Hepatocyte (in vitro differentiated cells): Measurements from ENCODE around the gene KCNE5.

ENCODE experiments used
- CTCF ChIP-seq: fragments of 200-600 bp; sonication (generic); IDR thresholded peaks from 2 replicates; pipeline ENCODE4 v1.5.1; 2016; ENCODE audit warnings: antibody characterized with exemption, mild to moderate bottlenecking; ENCODE audit not compliant: poor library complexity
- EZH2 ChIP-seq: fragments of 200-600 bp; sonication (generic); IDR thresholded peaks from 2 replicates; pipeline ENCODE4 v1.6.1; 2016; ENCODE audit warnings: antibody characterized with exemption, mild to moderate bottlenecking, borderline replicate concordance
- EZH2phosphoT487 ChIP-seq: fragments of 200-600 bp; sonication (generic); IDR thresholded peaks from one replicate; pipeline ENCODE4 v1.6.1; 2018; ENCODE audit warnings: antibody characterized with exemption, mild to moderate bottlenecking, low read depth, moderate library complexity; ENCODE audit not compliant: unreplicated experiment, severe bottlenecking

- TF ChIP-seq CTCF = no peak
- TF ChIP-seq EZH2phosphoT487 = no peak
- no peak for TF ChIP-seq EZH2
These were observed 4.3 kb upstream of the KCNE5 start for GRCh38 chrX:109629310-109629709.
